Activated CD4-positive, alpha-beta memory T cell treated with anti-CD3 and anti-CD28 coated beads for 36 hours (primary cell): ENCODE results near the gene FOXP1. TPM values are rescaled to one million over a fixed set of nuclear protein-coding genes. Genes with fewer than 3 reads are reported as not detected.

Source experiments
- CTCF ChIA-PET: fragments of 350-600 bp; sonication (Branson Sonifier 250); formaldehyde crosslinking; loops from one replicate; lab custom pipeline; 2021; ENCODE audit warnings: antibody characterized with exemption, inconsistent platforms; lab: Charles Lee
- POLR2A ChIA-PET: fragments of 350-600 bp; sonication (Branson Sonifier 250); formaldehyde crosslinking; loops from one replicate; lab custom pipeline; 2021; ENCODE audit warnings: antibody characterized with exemption; lab: Charles Lee
- DNase-seq: peaks from one replicate; pipeline ENCODE4 v3.0.0-alpha.2; 2020
- H3K27ac Mint-ChIP-seq: one replicate; pipeline ENCODE4 v1.8.0; 2021; ENCODE audit warnings: mixed read lengths
- H3K27me3 Mint-ChIP-seq: one replicate; pipeline ENCODE4 v1.8.0; 2021; ENCODE audit warnings: mixed read lengths
- H3K36me3 Mint-ChIP-seq: one replicate; pipeline ENCODE4 v1.8.0; 2021; ENCODE audit warnings: mixed read lengths
- H3K4me1 Mint-ChIP-seq: one replicate; pipeline ENCODE4 v1.8.0; 2021; ENCODE audit warnings: low read depth, mixed read lengths
- H3K4me3 Mint-ChIP-seq: one replicate; pipeline ENCODE4 v1.8.0; 2021; ENCODE audit warnings: mild to moderate bottlenecking, mixed read lengths
- H3K9me3 Mint-ChIP-seq: one replicate; pipeline ENCODE4 v1.8.0; 2021; ENCODE audit warnings: mixed read lengths
- intact Hi-C: fragments of 100-400 bp; cut with micrococcal nuclease; formaldehyde crosslinking; loops from one replicate; pipeline ENCODE4 v1.15.1; 2023
- total RNA-seq, 2 experiments: library from RNA; stranded (reverse); gene quantifications; one replicate each; pipeline ENCODE4 v1.2.3, GENCODE V29; 2021

The FOXP1 gene
- total RNA-seq, 2 experiments from 2014 or later = 94.4 to 102 TPM

DNA sequence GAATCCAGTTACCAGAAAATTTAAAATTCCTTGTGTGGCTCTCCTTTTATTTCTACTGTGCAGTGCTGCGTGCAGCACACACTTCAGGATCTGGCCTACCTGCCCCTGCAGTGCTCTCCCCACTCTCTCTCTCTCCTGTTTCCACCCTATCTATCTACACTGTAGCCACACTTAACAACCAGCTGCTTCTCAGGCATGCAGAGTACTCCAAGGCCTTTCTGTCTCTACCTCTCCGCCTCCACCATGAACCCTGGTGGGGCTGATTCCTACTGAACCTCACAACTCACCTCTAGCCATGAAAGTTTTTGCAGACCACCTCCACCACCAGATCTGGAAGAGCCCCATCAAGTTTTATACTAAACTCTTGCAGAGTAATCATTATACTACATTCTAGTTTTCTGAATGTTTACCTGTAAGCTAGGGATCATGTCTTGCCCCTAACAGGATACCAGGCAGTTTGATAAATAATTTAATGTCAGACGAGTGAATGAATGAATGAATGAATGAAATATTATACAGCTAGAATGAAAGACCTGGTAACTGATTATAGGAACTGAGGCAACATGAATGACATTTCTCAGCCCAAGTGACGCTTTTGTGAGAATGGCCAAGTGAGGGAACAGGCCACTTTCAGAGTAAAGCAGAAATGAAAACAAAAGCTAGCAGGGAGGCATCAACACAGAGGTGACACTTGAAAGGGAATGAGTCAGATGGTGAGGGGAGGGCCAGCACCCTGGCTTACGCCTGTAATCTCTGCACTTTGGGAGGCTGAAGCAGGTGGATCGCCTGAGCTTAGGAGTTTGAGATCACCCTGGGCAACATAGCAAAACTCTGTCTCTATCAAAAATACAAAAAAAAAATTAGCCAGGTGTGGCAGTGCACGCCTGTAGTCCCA lies 363.5 kb downstream of the FOXP1 start:
- H3K27ac Mint-ChIP-seq = peak overlapping the region; percentile 65
- no peak overlapping the region for H3K4me3 Mint-ChIP-seq
- H3K9me3 Mint-ChIP-seq = peaks cover 4% of the 10 kb centered on the region
- ChIA-PET POLR2A (interaction anchor here (0.7 kb wide), 1 partner anchor 138 kb away, joined by 3 read pairs; no protein-coding TSS in a partner anchor), CTCF (interaction anchor here (1.0 to 1.1 kb wide), 2 partner anchors 9 to 150 kb away, joined by 3 to 4 read pairs; no protein-coding TSS in a partner anchor)
- H3K4me1 Mint-ChIP-seq = peaks cover 58% of the 10 kb centered on the region
- H3K27me3 Mint-ChIP-seq = no peaks in the 10 kb centered on the region
- DNase-seq = peak; percentile 76
- peaks cover 19% of the 10 kb centered on the region for H3K36me3 Mint-ChIP-seq
- intact Hi-C loops = no loop called here

DNA sequence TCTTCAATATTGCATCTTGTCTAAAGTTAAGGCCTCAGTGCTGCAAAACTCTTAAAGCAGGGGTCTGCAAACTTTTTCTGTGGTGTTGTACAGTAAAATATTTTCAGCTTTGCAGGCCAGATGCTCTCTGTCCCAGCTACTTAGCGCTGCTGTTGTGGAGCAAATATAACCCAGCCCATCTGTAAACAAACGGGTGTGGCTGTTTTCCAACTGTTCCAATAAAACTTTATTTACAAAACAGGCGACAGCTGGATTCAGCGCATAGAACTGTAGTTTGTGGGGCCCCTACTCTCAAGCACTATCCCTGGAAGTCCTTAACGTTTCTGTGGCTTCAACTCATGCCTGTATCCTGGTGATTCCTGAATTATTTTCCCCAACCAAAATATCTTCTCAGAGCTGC lies 365.0 kb downstream of the FOXP1 start:
- POLR2A ChIA-PET = no interaction called here
- Mint-ChIP-seq H3K36me3 (peaks cover 19% of the 10 kb centered on the region), H3K27me3 (no peaks in the 10 kb centered on the region), H3K4me3 (no peak overlapping the region), H3K27ac (no peak overlapping the region), H3K9me3 (peaks cover 4% of the 10 kb centered on the region), H3K4me1 (peaks cover 45% of the 10 kb centered on the region)
- no peak for DNase-seq
- intact Hi-C loops = no loop called here
- CTCF ChIA-PET = no interaction called here

GRCh38 chr3:71217640-71218222 lies 365.8 kb downstream of the FOXP1 start:
- ChIA-PET CTCF (no interaction called here), POLR2A (no interaction called here)
- Mint-ChIP-seq H3K4me3 (no peak overlapping the region), H3K36me3 (peaks cover 17% of the 10 kb centered on the region), H3K4me1 (peaks cover 40% of the 10 kb centered on the region), H3K9me3 (peaks cover 4% of the 10 kb centered on the region), H3K27ac (no peak overlapping the region), H3K27me3 (no peaks in the 10 kb centered on the region)
- no peak for DNase-seq
- intact Hi-C loops = no loop called here

- DNase-seq = no peak
- no peak overlapping the region for H3K4me3 Mint-ChIP-seq
- H3K36me3 Mint-ChIP-seq = peaks cover 11% of the 10 kb centered on the region
- POLR2A ChIA-PET = interaction anchor here (0.6 kb wide), 1 partner anchor 210 kb away, joined by 3 read pairs; no protein-coding TSS in a partner anchor
- H3K27me3 Mint-ChIP-seq = no peaks in the 10 kb centered on the region
- no peak overlapping the region for H3K27ac Mint-ChIP-seq
- intact Hi-C loops = no loop called here
- H3K4me1 Mint-ChIP-seq = peaks cover 46% of the 10 kb centered on the region
- CTCF ChIA-PET = interaction anchor here (0.7 kb wide), 1 partner anchor 373 kb away, joined by 3 read pairs; no protein-coding TSS in a partner anchor
- H3K9me3 Mint-ChIP-seq = no peaks in the 10 kb centered on the region
Measured at GRCh38 chr3:71215351-71215750, 368.2 kb downstream of the FOXP1 start.

DNA sequence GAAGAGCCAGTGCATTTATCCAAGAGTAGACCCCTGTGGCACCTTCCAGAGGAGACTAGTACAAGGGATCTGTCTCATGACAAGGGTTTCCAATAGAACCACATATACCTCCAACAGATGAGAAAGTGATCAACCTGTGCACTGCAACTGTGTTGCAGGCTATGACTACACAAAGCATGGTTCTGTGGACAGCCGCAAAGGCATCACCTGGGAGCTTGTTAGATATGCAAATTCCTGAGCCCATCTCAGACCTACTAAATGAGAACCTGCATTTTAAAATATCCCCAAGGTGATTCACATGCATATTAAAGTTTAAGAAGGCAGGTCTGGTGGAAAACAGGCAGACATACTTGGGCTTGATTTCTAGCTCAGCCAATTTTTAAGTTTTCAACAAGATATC lies 368.7 kb downstream of the FOXP1 start:
- intact Hi-C loops = no loop called here
- Mint-ChIP-seq H3K4me3 (no peak overlapping the region), H3K27ac (no peak overlapping the region), H3K9me3 (no peaks in the 10 kb centered on the region), H3K36me3 (peaks cover 11% of the 10 kb centered on the region), H3K27me3 (no peaks in the 10 kb centered on the region), H3K4me1 (peaks cover 46% of the 10 kb centered on the region)
- ChIA-PET POLR2A (interaction anchor here (0.6 kb wide), 1 partner anchor 211 kb away, joined by 3 read pairs; no protein-coding TSS in a partner anchor), CTCF (interaction anchor here (0.7 kb wide), 1 partner anchor 374 kb away, joined by 3 read pairs; no protein-coding TSS in a partner anchor)
- DNase-seq = no peak

GRCh38 chr3:71214016-71214415 lies 369.5 kb downstream of the FOXP1 start:
- ChIA-PET POLR2A (no interaction called here), CTCF (no interaction called here)
- Mint-ChIP-seq H3K27me3 (no peaks in the 10 kb centered on the region), H3K9me3 (no peaks in the 10 kb centered on the region), H3K4me3 (no peak overlapping the region), H3K36me3 (peaks cover 9% of the 10 kb centered on the region), H3K4me1 (peaks cover 48% of the 10 kb centered on the region), H3K27ac (no peak overlapping the region)
- intact Hi-C loops = no loop called here
- no peak for DNase-seq

DNA sequence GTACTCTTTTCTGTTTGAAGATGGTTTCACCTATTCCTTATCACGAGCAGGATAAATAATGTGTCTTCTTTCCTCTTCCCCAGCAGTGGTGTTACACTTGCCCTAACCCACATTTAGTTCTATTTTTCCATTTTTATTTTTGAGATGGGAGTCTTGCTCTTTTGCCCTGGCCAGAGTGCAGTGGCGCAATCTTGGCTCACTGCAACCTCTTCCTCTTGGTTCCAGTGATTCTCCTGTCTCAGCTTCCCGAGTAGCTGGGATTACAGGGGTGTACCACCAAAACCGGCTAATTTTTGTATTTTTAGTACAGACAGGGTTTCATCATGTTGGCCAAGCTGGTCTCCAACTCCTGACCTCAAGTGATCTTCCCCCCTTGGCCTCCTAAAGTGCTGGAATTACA lies 372.4 kb downstream of the FOXP1 start:
- H3K27ac Mint-ChIP-seq = no peak overlapping the region
- POLR2A ChIA-PET = no interaction called here

DNA sequence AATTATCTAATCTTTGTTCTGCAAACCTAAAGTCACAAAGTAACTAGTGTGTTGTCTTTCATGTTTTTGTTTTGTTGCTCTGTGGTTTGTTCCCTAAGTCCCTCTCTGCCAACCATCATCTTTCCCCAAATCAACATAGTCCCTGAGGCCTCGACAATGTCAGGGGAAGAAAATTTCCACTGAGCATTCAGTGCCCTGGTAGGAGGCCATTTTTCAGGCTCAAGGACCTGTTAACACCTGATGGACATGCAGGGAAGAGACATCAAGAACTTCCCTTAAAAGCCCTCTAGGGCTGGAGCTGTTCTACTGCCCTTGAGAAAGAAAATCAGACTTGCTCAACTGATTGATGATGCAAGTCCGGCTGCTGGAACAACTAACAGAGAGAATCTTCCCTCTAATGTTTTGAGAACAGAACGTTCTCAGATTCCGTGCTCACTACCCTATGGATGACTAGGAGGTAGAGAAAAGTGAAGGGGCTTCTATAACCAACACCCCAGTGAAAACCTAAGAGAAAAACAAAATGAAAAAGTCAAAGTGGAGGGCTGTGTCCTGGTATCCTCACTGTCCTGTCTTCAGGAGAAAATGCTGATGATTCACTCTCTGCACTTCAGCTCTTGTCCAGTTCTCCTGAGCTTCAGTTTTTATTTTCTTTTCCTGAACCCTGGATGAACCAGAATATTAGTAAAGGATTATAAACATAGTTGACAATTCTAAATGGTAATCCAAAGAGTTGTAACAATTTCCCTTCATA lies 373.1 kb downstream of the FOXP1 start:
- POLR2A ChIA-PET = no interaction called here
- CTCF ChIA-PET = interaction anchor here (0.8 to 1.2 kb wide), 2 partner anchors 10 to 16 kb away, joined by 3 to 4 read pairs; no protein-coding TSS in a partner anchor
- H3K4me1 Mint-ChIP-seq = peaks cover 58% of the 10 kb centered on the region
- H3K27ac Mint-ChIP-seq = peak overlapping the region; percentile 28
- H3K9me3 Mint-ChIP-seq = no peaks in the 10 kb centered on the region
- DNase-seq = no peak
- intact Hi-C loops = no loop called here
- no peak overlapping the region for H3K4me3 Mint-ChIP-seq
- H3K36me3 Mint-ChIP-seq = peaks cover 7% of the 10 kb centered on the region
- no peaks in the 10 kb centered on the region for H3K27me3 Mint-ChIP-seq

More for the DNA sequence above, 372.4 kb downstream of the FOXP1 start:
- CTCF ChIA-PET = interaction anchor here (1.2 kb wide), 1 partner anchor 9 kb away, joined by 4 read pairs; no protein-coding TSS in a partner anchor
- intact Hi-C loops = no loop called here
- Mint-ChIP-seq H3K36me3 (peaks cover 7% of the 10 kb centered on the region), H3K4me1 (peaks cover 60% of the 10 kb centered on the region), H3K9me3 (no peaks in the 10 kb centered on the region), H3K4me3 (no peak overlapping the region), H3K27me3 (no peaks in the 10 kb centered on the region)
- no peak for DNase-seq

GRCh38 chr3:71208211-71209095 lies 375.1 kb downstream of the FOXP1 start:
- DNase-seq = no peak
- Mint-ChIP-seq H3K27me3 (no peaks in the 10 kb centered on the region), H3K36me3 (peaks cover 4% of the 10 kb centered on the region), H3K4me3 (no peak overlapping the region), H3K4me1 (peaks cover 76% of the 10 kb centered on the region), H3K9me3 (no peaks in the 10 kb centered on the region), H3K27ac (no peak overlapping the region)
- intact Hi-C loops = no loop called here
- ChIA-PET CTCF (no interaction called here), POLR2A (interaction anchor here (0.5 kb wide), 1 partner anchor 66 kb away, joined by 3 read pairs; no protein-coding TSS in a partner anchor)

DNA sequence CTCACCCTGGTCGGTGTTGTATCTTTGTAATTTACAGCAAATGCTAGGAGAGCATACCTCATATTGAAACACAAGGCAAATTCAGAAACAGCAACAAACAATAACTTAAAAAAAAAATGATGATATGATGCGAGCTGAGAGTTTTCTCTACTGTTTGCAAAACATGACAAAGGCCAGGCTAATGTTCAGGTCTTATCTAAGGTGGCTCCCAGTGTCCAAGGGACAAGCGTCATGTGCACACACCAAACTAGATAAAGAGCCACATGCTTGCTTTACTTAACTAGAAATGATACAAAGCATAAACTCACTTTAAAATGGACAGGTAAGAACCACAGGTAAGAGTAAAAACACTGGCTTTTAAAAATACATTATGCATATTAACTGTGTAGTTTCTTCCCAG lies 375.9 kb downstream of the FOXP1 start:
- POLR2A ChIA-PET = no interaction called here
- H3K27ac Mint-ChIP-seq = no peak overlapping the region
- no peak for DNase-seq
- intact Hi-C loops = no loop called here
- peaks cover 84% of the 10 kb centered on the region for H3K4me1 Mint-ChIP-seq
- H3K9me3 Mint-ChIP-seq = no peaks in the 10 kb centered on the region
- CTCF ChIA-PET = no interaction called here
- no peak overlapping the region for H3K4me3 Mint-ChIP-seq
- H3K27me3 Mint-ChIP-seq = no peaks in the 10 kb centered on the region
- H3K36me3 Mint-ChIP-seq = peaks cover 4% of the 10 kb centered on the region
